HEK293T (cell line): ENCODE results near the gene GAN.

Source experiments
- BHLHE40 ChIP-seq: fragments of 450-650 bp; IDR thresholded peaks from 2 replicates; pipeline ENCODE4 v1.6.1; 2016; ENCODE audit warnings: mild to moderate bottlenecking, moderate library complexity, borderline replicate concordance
- ELF4 ChIP-seq: fragments of 450-650 bp; IDR thresholded peaks from 2 replicates; pipeline ENCODE4 v1.6.1; 2017; ENCODE audit warnings: antibody characterized with exemption
- FOXA1 ChIP-seq: fragments of 450-650 bp; IDR thresholded peaks from 2 replicates; pipeline ENCODE4 v1.6.1; 2016; ENCODE audit warnings: mild to moderate bottlenecking
- LEF1 ChIP-seq: fragments of 450-650 bp; IDR thresholded peaks from 2 replicates; pipeline ENCODE4 v1.6.1; 2017; ENCODE audit warnings: mild to moderate bottlenecking, borderline replicate concordance
- SP1 ChIP-seq: fragments of 450-650 bp; IDR thresholded peaks from 2 replicates; pipeline ENCODE4 v1.6.1; 2017
- SUZ12 ChIP-seq: fragments of 450-650 bp; IDR thresholded peaks from 2 replicates; pipeline ENCODE4 v1.6.1; 2016; ENCODE audit warnings: mild to moderate bottlenecking
- ZNF384 ChIP-seq: fragments of 450-650 bp; IDR thresholded peaks from 2 replicates; pipeline ENCODE4 v1.6.1; 2016

GRCh38 chr16:81360135-81360534, 45.4 kb downstream of the GAN start:
- TF ChIP-seq FOXA1, result no peak
- no peak for TF ChIP-seq ZNF384
- no peak for TF ChIP-seq ELF4
- TF ChIP-seq SUZ12, result no peak
- TF ChIP-seq BHLHE40, result no peak
- no peak for TF ChIP-seq LEF1
- no peak for TF ChIP-seq SP1
